ENCODE data around the gene RPL7A.
"Not testable (repeated sequence)": the region's sequence is repeated elsewhere in the genome, so short reads cannot be mapped to it uniquely, and the experiment has no call there.

RPL7A gene

DNA sequence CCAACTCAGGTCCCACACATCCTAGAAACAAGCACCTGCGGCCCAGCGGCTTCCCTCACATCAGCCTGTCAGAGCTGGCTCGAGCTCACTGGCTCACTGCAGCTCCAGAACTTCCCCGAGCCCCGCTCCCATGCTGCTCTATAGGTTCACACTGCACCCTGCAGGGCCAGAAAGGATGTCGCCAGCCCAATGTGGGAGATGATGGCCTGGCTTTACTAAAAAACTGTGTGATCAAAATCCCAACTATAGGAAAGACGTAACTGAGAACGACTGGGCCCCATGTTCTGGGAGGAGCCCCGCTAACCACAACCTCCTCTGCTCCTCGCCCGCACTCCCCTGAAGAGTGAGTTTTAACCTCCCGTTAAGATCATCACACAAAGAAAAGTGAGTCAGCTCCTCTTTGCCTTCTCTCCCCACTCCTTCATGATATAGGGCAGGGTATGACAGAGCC, 23.3 kb downstream of the RPL7A start:
- no peak for DNase-seq

GRCh38 chr9:133372144-133372543, 24.1 kb downstream of the RPL7A start:
- DNase-seq = no peak

DNA sequence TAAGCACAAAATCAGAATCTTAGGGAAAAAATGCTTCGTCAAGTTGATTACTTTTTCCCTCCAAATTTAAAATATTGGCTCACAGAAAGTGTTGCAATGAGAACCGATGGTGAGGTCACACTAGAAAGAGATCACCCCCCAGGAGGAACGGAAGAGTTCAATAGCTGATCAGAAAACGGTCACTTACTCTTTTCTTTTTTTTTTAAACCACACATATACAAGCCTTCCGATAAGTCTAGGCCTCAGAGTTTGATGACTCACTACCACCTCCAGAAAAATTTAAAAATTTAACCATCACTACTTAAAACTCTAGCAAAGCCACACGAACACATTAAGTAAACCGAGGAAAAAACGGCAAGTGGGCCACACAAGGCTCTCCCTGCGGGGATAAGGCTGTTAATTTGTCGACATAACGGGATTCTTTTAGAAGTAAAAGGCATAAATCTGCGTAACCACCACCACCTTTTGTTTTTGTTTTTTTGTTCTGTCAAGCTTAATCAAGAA, 26.6 kb downstream of the RPL7A start:
- no peak for DNase-seq

- no peak for DNase-seq
Observed at GRCh38 chr9:133375116-133375723, 27.2 kb downstream of the RPL7A start.

DNA sequence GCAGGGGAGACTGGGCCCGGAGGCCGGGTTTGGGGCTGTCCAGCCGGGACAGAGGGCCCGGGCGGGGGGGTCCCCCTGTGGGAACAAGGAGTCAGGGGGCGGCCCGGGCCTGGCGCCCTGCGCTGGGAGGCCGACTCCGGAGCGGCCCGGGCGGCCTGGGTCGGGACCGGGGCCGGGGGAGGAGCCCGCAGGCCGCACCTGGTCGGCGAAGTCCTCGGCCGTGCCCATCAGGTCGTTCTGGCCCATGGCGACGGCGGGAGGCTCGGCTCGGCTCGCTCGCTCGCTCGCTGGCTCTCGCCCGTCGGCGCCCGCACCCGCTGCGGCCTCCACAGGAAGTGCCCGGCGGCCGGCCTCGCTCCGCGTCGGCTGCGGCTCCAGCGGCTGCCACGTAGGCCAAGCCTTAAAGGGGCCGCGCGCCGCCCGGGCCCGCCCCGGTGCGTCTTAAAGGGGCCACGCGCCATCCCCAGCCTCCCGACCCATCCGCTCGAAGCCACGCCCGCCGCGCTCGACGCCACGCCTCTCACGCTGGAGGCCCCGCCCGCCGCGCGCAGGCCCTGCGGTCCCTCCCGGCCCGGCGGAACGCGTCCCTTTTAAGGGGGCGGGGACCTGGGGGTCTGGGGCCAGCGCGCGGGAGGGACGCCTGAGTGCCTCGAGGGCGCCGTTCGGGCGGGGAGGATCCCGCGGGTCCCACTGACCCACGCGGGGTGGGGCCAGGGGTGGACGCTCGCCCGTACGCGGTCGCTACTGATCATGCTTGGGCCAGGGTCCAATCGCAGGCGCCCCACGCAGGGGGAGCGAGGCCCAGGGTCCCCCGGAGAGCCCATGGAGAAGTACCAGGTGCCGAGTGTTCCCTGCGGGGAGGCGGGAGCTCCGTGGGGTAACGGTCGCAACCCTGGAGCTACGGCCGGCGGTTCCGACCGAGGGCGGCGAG, 28.0 kb downstream of the RPL7A start, which contains the start of the genes STKLD1 and SURF4:
Gene STKLD1, plus strand, starts transcription at position 643 of the 931 bp plus-strand sequence. Its CDS starts 108 bp downstream, at position 751.
Gene SURF4, minus strand, starts transcription at position 337 of the 931 bp plus-strand sequence. Its CDS starts 91 bp downstream, at position 246.
- peak; percentile 91 for DNase-seq

GRCh38 chr9:133377280-133377679, 29.3 kb downstream of the RPL7A start:
- not testable (repeated sequence) for DNase-seq

DNA sequence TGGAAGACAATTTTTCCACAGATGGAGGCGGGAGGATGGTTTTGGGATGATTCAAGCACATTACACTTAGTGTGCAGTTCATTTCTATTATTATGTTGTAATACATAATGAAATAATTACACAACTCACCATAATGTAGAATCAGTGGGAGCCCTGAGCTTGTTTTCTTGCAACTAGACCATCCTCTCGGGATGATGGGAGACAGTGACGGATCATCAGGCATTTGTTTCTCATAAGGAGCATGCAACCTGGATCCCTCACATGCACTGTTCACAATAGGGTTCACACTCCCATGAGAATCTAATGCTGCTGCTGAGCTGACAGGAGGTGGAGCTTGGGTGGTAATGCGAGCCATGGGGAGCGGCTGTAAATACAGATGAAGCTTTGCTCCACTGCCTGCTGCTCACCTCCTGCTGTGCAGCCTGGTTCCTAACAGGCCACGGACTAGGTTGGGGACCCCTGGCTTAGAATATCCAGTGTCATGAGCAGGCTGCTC, 29.8 kb downstream of the RPL7A start:
- no peak for DNase-seq

DNA sequence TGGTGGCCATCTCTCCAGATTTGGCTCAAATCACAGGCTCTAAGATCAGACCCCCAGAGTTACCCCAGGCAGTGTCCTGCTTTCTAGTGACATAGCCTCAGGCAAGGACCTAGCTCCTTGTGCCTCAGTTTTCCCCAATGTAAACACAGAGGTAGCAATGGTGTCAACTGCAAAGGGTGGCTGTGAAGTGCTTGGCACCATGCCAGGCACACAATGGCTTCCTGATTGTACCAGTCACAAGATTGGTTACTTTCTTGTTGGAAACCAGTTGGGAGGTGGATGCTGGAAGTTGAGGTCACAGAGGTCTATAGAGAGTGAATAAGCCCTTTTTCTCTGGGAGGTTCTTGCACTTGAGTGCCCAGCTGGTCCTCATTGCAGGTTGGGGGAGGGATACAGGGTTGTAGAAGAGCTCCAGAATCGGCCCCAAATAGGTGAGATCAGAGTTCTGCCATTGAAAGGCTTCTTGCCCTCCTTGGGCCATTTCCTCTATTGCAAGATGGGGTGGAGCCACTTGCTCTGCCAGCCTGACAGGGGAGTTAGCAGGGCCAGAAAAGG, 30.5 kb downstream of the RPL7A start:
- no peak for DNase-seq

DNA sequence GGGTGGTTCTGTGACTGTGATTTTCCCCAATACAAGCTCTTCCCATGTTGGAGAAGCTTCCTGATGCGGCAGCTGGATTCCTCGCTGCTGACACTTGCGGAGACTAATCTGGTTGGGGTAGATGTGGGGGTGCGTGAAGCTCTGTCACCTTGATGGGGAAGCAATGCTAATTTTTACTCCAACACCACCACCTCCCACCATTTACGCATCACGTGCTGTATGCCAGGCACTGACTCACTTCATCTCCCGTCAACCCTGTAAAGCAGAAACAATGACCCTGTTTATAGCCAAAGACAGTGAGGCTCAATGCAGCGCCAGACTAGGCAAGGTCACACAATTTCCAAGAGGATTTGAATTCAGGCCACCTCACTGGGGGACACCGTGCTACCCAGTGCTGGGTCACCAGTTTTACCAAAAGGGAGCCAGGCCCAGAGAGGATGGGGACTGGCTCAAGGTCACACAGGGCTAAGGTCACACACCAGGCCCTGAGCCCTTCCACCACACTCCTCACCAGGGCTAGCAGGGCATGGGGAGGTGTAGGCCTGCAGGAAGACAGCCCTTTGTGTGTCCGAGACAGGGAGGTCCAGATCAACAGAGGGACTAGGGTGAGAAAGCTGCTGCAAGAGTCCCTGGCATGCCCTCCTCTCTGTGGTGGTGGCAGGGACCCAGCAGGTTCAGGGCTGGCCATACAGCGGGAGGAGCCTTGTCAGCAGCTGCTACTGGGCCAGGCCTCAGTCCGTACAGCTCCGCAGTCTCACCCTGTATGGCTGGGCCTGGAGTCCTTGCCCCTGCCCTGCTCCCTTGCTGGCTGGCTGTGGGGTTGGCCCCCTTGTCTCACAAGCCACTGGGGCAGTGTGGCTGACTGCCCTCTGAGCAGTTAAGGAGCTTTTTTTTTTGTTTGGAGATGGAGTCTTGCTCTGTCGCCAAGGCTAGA, 31.4 kb downstream of the RPL7A start:
- no peak for DNase-seq

DNA sequence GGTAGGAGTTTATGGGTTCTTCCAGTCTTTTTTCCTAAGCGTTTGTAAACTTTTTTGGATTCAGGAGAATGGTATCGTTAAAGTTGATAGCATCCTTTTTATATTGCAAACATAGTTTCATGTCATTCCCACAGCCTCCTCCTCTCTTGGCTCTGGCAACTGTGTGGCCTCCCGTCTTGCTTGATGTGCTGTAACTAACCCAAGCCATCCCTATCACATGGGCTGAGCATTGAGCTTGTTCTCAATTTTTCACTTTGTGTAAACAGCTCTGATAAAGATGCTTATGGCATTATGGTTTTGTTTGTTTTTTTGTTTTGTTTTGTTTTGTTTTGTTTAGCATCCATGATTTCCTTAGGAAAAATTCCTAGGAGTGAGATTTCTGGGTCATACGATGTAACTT, 32.7 kb downstream of the RPL7A start:
- no peak for DNase-seq

- no peak for DNase-seq
Observed at GRCh38 chr9:133382507-133383141, 34.6 kb downstream of the RPL7A start.

DNA sequence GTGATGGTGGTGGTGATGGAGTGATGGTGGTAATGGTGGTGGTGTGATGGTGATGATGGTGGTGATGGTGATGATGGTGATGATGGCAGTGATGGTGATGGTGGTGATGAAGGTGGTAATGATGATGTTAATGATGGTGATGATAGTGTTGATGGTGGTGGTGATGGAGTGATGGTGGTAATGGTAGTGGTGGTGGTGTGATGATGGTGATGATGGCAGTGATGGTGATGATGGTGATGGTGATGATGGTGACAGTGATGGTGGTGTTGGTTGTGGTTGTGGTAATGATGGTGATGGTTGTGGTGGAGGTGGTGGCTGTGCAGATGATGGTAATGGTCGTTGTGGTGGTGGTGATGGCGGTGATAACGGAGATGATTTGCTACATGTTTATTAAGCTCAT, 35.4 kb downstream of the RPL7A start:
- DNase-seq = no peak

DNA sequence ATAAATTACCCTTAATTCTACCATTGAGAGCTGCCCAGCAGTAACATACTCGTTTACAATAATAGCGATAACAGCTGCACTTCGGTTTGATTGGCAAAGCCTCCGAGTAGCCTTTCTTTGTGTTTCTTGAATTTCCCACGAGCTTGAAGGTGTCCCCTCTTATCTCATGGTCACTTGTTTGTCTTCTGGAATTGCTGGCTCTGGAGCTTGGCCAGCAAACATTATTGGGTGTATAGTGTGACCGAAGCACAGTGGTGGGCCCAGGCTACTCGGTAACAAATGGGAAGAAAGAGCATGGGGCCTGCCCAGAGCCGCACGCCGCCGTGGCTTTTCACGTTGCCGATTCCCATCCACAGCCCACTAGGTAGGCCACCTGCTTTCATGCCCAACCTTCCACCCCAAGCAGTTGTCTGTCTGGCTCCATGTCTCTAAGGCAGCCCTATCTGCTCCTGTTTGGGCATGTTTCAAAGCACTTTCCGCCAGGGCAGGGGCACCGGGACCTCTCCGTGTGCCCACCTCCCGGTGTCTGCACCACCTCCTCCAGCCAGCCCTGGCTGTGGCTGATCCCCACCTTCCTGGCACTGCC, 36.8 kb downstream of the RPL7A start:
- no peak for DNase-seq

DNA sequence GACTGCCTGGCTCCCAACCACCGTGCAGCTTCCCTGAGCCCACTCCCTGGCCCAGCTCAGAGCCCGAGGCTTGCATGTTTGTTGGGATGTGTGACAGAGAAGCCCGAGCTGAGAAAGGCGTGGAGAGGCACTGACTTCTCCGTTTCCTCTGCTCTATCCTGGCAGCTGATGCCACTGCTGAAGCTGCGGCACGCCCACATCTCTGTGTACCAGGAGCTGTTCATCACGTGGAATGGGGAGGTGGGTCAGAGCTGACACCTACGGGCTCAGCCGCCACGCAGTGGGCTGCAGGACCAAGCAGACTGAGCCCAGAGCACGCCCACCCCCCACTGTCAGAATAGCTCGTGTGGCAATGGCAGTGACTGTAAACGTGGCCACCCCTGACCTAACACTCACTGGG, 37.4 kb downstream of the RPL7A start:
- no peak for DNase-seq

- DNase-seq = no peak
Observed at GRCh38 chr9:133386338-133386737, 38.3 kb downstream of the RPL7A start.

DNA sequence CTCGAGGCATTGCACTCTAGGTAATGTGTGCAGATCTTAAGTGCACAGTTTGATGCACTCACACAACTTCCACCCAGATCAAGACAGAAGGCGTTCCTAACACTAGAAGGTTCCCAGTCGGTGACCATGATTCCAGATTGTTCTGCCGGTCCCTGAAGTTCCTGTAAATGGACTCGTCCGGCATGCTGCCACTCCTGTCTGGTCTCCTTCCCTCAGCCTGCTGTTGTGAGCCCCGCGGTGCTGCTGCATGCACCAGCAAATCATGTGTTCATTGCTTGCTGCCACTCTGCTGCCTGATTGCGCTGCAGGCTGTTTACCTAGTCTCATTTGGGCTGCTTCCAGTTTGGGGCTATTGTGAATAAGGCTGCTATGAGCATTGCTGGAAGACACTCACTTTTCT, 39.7 kb downstream of the RPL7A start:
- no peak for DNase-seq

DNA sequence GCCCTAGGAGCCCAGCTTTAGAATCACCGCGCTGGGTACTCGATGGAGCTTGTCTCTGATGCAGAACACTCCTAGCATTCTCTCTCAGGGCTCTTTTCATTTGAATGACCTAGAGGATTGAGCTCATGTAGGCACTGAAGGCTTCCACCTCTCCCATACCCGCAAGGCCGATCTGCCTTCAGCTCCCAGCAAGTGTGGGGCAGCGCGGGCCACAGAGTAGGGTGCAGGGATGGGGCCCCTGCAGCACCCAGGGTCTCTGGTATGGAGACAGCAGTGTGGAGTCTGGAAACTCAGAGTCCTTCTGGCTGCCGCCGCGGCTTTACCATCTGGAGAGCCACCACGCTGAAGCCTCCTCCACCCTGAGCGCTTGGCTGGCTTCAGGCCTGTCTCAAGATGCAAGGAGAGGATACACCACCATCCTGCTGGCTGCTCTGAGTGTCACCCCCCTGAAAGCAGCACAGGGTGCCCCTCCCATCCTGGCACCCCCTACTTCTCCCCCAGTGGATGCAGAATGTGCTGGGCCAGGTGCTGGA, 41.1 kb downstream of the RPL7A start:
- no peak for DNase-seq

- no peak for DNase-seq
Observed at GRCh38 chr9:133389562-133389961, 41.5 kb downstream of the RPL7A start.

DNA sequence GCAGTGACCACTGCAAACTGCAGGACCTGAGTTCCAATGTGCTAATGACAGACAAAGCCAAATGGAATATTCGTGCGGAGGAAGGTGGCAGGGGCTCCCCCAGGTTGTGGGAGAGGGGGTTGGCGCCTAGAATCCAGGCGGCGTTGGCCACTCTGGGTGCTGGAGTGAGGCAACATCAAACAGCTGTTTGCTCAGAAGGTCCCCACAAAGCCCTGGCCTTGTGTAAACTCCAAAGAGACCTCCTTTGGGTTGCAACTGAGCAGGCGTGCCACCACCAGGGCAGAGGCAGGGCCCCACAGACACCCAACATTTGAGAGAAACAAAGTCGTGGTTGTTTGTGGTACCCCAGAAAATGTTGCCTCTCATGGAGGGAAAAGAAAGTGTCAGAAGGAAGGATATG, 42.7 kb downstream of the RPL7A start:
- no peak for DNase-seq

GRCh38 chr9:133391449-133391848, 43.4 kb downstream of the RPL7A start:
- DNase-seq = not testable (repeated sequence)

- DNase-seq = not testable (repeated sequence)
Observed at GRCh38 chr9:133392308-133392707, 44.3 kb downstream of the RPL7A start.
